BLaER1 treated with 17β-estradiol and CSF1 and Interleukin-3, amounts not matched to agents 10 nM and 100 nM (cell line): ENCODE results near the gene PRKAR1A.

Experiments used
- H3K27ac ChIP-seq, 11 experiments: shearing (Covaris generic); formaldehyde crosslinking; 2 replicates each; pipeline ENCODE4 v1.8.1; 2022
- H3K27me3 ChIP-seq, 11 experiments: shearing (Covaris generic); formaldehyde crosslinking; 2 replicates each; pipeline ENCODE4 v1.8.1; 2022
- H3K36me3 ChIP-seq, 11 experiments: shearing (Covaris generic); formaldehyde crosslinking; 2 replicates each; pipeline ENCODE4 v1.8.1; 2022
- H3K4me1 ChIP-seq, 10 experiments: shearing (Covaris generic); formaldehyde crosslinking; 2 replicates each; pipeline ENCODE4 v1.8.1; 2022
- H3K4me2 ChIP-seq, 11 experiments: shearing (Covaris generic); formaldehyde crosslinking; 2 replicates each; pipeline ENCODE4 v1.8.1; 2022
- H3K4me3 ChIP-seq, 10 experiments: shearing (Covaris generic); formaldehyde crosslinking; 2 replicates each; pipeline ENCODE4 v1.8.1; 2022
- H3K9ac ChIP-seq, 11 experiments: shearing (Covaris generic); formaldehyde crosslinking; 2 replicates each; pipeline ENCODE4 v1.8.1; 2022
- H3K9me3 ChIP-seq, 11 experiments: shearing (Covaris generic); formaldehyde crosslinking; replicated peaks in 1 of 11; 2 replicates each; pipeline ENCODE4 v1.8.1; 2022
- H4K20me1 ChIP-seq, 11 experiments: shearing (Covaris generic); formaldehyde crosslinking; 2 replicates each; pipeline ENCODE4 v1.8.1; 2022
- Cebpa-rat ChIP-seq, 11 experiments: shearing (Covaris generic); IDR thresholded peaks; 2 replicates each; pipeline ENCODE4 v1.8.1; 2022

The PRKAR1A gene

DNA sequence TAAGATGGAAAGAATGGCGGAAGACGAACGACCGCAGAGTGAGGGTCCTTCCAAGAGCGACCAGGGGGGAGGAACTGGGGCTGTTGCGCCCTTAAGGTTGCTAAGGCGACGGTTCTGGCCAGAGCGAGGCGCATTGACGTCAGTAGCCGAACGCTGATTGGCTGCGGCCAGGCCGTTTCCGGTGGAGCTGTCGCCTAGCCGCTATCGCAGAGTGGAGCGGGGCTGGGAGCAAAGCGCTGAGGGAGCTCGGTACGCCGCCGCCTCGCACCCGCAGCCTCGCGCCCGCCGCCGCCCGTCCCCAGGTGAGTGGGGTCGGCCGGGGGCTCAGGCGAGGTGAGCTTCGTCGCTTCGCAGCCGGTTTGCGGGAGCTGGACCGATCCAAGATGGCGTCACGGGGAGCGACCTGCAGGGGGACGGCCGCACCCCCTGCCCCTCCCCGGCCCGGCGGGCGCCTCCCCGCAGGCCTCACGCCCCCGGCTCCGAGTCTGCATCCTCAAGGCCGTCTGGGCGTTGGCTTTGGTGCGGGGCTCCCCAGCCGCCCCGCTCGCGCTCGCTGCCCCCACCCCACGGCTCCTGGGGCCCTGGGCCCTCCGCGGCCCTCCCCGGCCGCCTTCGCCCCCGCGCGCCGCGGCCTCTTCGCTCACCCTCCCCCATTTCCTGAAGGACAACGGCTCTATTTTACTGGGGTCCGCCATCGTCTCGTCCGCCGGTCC, at the start of gene PRKAR1A:
Gene PRKAR1A (plus strand): TSS at position 184 of the 713 bp plus-strand sequence. CDS start 2,970 bp downstream, outside the sequence.
- Histone ChIP-seq H4K20me1 (peaks cover 22 to 42% (median 32%) of the 10 kb centered on the region in 11 experiments; a peak in 21 of 22 replicates), H3K4me1 (peaks cover 30 to 66% (median 41%) of the 10 kb centered on the region in 10 experiments), H3K36me3 (peaks cover 16 to 24% (median 22%) of the 10 kb centered on the region in 11 experiments), H3K27me3 (no peaks in the 10 kb centered on the region; a peak in 1 of 22 replicates), H3K9me3 (peaks cover 0 to 8% (median 3%) of the 10 kb centered on the region in 11 experiments; a peak in 12 of 22 replicates), H3K9ac (peak within 1 kb of the TSS; percentile 85 to 98 (median 92)), H3K27ac (peak within 1 kb of the TSS; percentile 87 to 98 (median 93)), H3K4me2 (peak within 1 kb of the TSS; percentile 87 to 99 (median 95)), H3K4me3 (peak within 1 kb of the TSS; percentile 78 to 97 (median 92))
- TF ChIP-seq Cebpa-rat (IDR thresholded peaks at IDR 0.05): no peak

DNA sequence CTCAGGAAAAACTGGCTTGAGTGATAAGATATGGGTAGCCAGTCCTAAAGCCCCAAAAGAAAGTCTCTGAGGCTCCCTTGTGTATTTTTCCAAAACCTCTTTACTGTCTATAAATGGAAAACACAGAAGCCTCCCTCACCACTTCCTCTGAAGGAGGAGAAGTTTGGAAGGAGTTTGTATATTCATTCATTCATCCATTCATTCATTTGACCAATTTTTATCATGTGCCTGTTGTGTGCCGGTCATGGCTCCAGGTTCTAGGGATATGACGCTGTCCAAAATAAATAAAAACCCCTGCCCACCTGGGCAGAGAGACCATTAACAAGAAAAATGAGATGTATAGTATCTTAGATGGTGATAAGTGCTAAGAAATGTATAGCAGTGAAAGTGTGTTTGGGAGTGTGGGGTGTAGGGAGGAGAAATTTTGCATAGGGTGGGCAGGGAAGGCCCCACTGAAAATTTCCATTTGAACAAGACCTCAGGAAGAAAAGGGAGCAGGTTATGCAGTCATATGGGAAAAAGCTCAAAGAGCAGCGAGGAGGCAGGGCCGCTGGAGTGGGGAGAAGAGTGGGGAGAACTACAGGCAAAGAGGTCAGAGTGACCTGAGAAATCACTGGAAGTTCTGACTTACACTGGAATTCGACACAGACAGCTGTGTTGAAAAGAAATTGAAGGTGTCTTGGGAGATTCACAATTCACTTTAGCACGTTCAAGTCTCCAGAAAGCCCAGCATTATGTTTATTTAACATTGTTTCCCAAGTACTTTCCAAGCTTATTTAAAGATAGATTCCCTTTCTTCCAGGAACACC, 48.8 kb upstream of the PRKAR1A start:
- peaks cover 0 to 4% (median 0%) of the 10 kb centered on the region in 11 experiments; a peak in 3 of 22 replicates for H3K9me3 ChIP-seq
- no peak for TF ChIP-seq Cebpa-rat (IDR thresholded peaks at IDR 0.05)
- no peaks in the 10 kb centered on the region for H4K20me1 ChIP-seq
- no peak overlapping the region for H3K27ac ChIP-seq
- peaks cover 29 to 45% (median 39%) of the 10 kb centered on the region in 10 experiments for H3K4me1 ChIP-seq
- no peak overlapping the region for H3K9ac ChIP-seq
- no peak overlapping the region for H3K4me3 ChIP-seq
- H3K36me3 ChIP-seq: no peaks in the 10 kb centered on the region
- no peak overlapping the region for H3K4me2 ChIP-seq
- H3K27me3 ChIP-seq: no peaks in the 10 kb centered on the region

DNA sequence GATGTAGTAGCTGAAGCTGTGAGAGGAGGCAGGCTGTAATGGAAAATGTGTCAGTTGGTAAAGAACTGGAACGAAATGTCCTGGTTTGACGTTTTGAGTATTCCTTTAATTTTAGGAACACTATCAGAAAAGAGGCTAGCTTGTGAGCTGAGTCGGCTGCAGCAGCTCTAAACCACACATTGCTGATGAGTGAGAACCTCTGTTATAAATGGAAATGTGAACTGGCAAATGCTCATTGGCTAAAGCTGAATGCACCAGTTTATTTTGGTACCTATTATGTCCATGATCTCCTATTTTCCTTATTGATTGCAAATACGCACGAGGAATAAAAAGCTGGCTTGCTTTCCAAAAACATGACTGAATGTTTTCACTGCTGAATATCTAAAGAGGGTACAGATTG, 43.9 kb upstream of the PRKAR1A start:
- no peaks in the 10 kb centered on the region for H4K20me1 ChIP-seq
- peak overlapping the region; percentile 2 to 54 (median 45); a peak in 18 of 22 replicates for H3K4me2 ChIP-seq
- H3K9me3 ChIP-seq: peaks cover 0 to 6% (median 0%) of the 10 kb centered on the region in 11 experiments; a peak in 4 of 22 replicates
- H3K36me3 ChIP-seq: no peaks in the 10 kb centered on the region
- H3K4me3 ChIP-seq: no peak overlapping the region
- H3K27ac ChIP-seq: no peak overlapping the region
- no peak for TF ChIP-seq Cebpa-rat (IDR thresholded peaks at IDR 0.05)
- no peak overlapping the region for H3K9ac ChIP-seq
- H3K27me3 ChIP-seq: no peaks in the 10 kb centered on the region
- H3K4me1 ChIP-seq: peaks cover 11 to 35% (median 23%) of the 10 kb centered on the region in 10 experiments; a peak in 19 of 20 replicates

DNA sequence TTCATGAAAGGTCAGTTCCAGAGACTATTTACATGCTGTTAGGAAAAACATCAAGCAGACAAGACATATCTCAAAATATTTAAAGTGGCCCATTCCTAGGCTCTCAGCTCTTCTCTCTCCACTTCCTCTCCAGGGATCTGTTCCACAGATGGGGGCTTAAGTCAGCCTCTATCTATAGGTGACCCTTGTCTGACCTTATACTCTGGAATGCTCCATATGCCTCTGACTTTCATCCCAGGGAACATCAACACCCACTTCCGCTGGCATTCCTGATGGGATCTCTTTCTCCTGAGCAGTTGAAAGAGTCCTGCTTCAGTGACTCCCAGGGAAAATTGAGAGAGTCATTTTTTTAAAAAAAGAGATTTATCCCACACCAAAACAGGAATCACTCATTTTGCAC, 43.4 kb upstream of the PRKAR1A start:
- Histone ChIP-seq H3K4me2 (peak overlapping the region in 10 of 11 experiments; percentile 17 to 54 (median 46); a peak in 18 of 22 replicates), H3K36me3 (no peaks in the 10 kb centered on the region), H3K4me1 (peaks cover 11 to 35% (median 23%) of the 10 kb centered on the region in 10 experiments; a peak in 19 of 20 replicates), H4K20me1 (no peaks in the 10 kb centered on the region), H3K4me3 (no peak overlapping the region), H3K27ac (no peak overlapping the region), H3K27me3 (no peaks in the 10 kb centered on the region), H3K9ac (no peak overlapping the region), H3K9me3 (peaks cover 0 to 6% (median 0%) of the 10 kb centered on the region in 11 experiments; a peak in 4 of 22 replicates)
- TF ChIP-seq Cebpa-rat (IDR thresholded peaks at IDR 0.05): no peak

DNA sequence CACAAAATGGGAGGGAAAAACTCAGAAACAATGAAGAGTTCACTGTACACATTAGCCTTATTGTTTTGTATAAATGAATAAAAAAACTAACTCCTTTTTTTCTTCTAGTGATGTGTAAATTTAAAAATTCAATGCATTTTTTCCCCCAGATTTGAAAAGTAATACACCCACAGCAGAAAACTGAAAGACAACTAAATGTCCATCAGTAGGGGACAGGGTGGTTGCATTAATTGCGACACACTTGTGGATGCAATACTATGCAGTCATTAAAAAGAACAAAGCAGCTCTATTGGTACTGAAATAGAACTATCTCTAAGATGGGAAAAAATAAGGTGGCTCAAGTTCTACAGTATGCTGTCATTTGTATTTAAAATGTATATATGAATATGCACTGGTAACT, 41.3 kb upstream of the PRKAR1A start:
- Histone ChIP-seq H3K27ac (no peak overlapping the region), H4K20me1 (no peaks in the 10 kb centered on the region), H3K9me3 (peaks cover 0 to 6% (median 0%) of the 10 kb centered on the region in 11 experiments; a peak in 4 of 22 replicates), H3K4me2 (peak overlapping the region in 5 of 11 experiments; percentile 17 to 59 (median 26); a peak in 7 of 22 replicates), H3K4me3 (no peak overlapping the region), H3K27me3 (no peaks in the 10 kb centered on the region), H3K4me1 (peaks cover 11 to 35% (median 25%) of the 10 kb centered on the region in 10 experiments; a peak in 19 of 20 replicates), H3K36me3 (no peaks in the 10 kb centered on the region), H3K9ac (no peak overlapping the region)
- TF ChIP-seq Cebpa-rat (IDR thresholded peaks at IDR 0.05): peak in 2 of 11 experiments; percentile 55 to 72; a peak in 5 of 22 replicates

DNA sequence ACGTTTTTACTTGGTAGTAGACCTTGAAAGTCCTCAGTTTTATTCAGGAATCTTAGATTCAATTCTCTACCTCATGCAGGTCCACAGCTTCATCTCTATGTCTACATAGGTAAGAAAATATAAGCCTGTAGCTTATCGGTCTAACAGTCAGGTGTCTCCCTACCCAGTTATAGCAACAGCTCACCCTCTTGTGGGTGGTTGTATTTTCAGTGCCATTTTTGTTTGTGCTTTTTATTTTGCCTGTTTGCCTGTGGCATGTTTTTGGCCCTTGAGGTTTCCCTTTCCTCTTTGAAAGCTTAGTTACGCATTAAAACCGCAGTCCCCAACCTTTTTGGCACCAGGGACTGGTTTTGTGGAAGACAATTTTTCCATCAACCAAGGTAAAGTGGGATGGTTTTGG, 31.3 kb upstream of the PRKAR1A start:
- Histone ChIP-seq H3K9me3 (peaks cover 14 to 22% (median 16%) of the 10 kb centered on the region in 11 experiments), H3K9ac (no peak overlapping the region), H3K36me3 (no peaks in the 10 kb centered on the region), H4K20me1 (no peaks in the 10 kb centered on the region), H3K27ac (no peak overlapping the region), H3K4me2 (peak overlapping the region; percentile 2 to 69 (median 58); a peak in 20 of 22 replicates), H3K27me3 (no peaks in the 10 kb centered on the region), H3K4me3 (no peak overlapping the region), H3K4me1 (peaks cover 20 to 31% (median 22%) of the 10 kb centered on the region in 10 experiments)
- no peak for TF ChIP-seq Cebpa-rat (IDR thresholded peaks at IDR 0.05)

DNA sequence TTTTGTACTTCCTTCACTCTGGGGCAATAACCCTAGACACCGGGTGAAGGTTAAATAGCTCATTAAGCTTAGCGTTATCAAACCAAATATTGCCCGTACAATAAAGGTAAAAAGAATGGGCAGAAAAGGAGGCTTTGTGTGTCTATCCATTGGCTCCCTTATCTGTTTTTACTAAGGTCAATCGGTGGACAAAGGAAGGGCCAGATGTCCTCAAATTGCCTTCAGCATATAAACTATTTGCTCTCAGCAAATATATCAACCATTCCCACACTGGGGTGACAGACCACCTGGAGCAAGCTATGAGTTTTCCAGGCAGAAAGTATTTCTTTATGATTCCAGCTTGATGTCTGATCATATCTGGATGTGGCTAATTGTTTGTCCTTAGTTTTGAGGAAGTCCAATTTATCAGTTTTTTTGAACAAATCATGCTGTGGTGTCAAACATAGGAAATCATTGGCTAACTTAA, 29.6 kb upstream of the PRKAR1A start:
- H3K36me3 ChIP-seq: no peaks in the 10 kb centered on the region
- H3K4me2 ChIP-seq: 0 out of 22 replicates have a peak overlapping the region, but pooled peaks of 1 of the 11 experiments have one; percentile 26
- no peaks in the 10 kb centered on the region for H4K20me1 ChIP-seq
- TF ChIP-seq Cebpa-rat (IDR thresholded peaks at IDR 0.05): no peak
- no peak overlapping the region for H3K9ac ChIP-seq
- H3K27me3 ChIP-seq: no peaks in the 10 kb centered on the region
- peaks cover 24 to 48% (median 33%) of the 10 kb centered on the region in 10 experiments for H3K4me1 ChIP-seq
- peaks cover 14 to 22% (median 16%) of the 10 kb centered on the region in 11 experiments for H3K9me3 ChIP-seq
- no peak overlapping the region for H3K27ac ChIP-seq
- H3K4me3 ChIP-seq: no peak overlapping the region

DNA sequence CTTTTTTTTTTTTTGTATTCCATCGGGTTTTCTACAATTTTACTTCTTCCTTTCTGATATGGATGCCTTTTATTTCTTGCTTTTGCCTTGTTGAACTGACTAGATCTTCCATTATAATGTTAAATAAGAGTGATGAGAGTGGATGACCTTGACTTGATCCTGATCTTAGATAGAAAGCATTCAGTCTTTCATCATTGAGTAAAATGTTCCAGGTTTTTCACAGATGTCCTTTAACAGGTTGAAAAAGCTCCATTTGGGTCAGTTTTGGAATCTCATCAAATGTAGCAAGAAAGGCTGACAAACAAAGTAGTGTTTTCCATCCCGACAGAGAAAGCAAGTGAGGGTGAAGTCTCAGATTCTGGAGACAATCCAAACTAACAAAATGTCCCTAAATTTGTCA, 27.8 kb upstream of the PRKAR1A start:
- H3K4me3 ChIP-seq: no peak overlapping the region
- H3K4me1 ChIP-seq: peaks cover 32 to 62% (median 44%) of the 10 kb centered on the region in 10 experiments
- H3K36me3 ChIP-seq: no peaks in the 10 kb centered on the region
- H4K20me1 ChIP-seq: no peaks in the 10 kb centered on the region
- TF ChIP-seq Cebpa-rat (IDR thresholded peaks at IDR 0.05): no peak
- peak overlapping the region in 4 of 11 experiments; percentile 54 to 86 (median 72); a peak in 3 of 22 replicates for H3K4me2 ChIP-seq
- H3K9me3 ChIP-seq: peaks cover 5 to 13% (median 12%) of the 10 kb centered on the region in 11 experiments
- no peak overlapping the region for H3K9ac ChIP-seq
- peak overlapping the region in 1 of 11 experiments; percentile 2; a peak in 1 of 22 replicates for H3K27ac ChIP-seq
- no peaks in the 10 kb centered on the region for H3K27me3 ChIP-seq
